Fibroblast of skin of abdomen (primary cell): ENCODE results near the gene FAM13C.
A peak's percentile ranks its signal among the peaks of the same experiment; 100 is the strongest.
"Not testable (repeated sequence)": the region's sequence is repeated elsewhere in the genome, so short reads cannot be mapped to it uniquely, and the experiment has no call there.

ENCODE experiments used
- DNase-seq: peaks from one replicate; pipeline ENCODE4 v3.0.0-alpha.2; 2013

Gene FAM13C

DNA sequence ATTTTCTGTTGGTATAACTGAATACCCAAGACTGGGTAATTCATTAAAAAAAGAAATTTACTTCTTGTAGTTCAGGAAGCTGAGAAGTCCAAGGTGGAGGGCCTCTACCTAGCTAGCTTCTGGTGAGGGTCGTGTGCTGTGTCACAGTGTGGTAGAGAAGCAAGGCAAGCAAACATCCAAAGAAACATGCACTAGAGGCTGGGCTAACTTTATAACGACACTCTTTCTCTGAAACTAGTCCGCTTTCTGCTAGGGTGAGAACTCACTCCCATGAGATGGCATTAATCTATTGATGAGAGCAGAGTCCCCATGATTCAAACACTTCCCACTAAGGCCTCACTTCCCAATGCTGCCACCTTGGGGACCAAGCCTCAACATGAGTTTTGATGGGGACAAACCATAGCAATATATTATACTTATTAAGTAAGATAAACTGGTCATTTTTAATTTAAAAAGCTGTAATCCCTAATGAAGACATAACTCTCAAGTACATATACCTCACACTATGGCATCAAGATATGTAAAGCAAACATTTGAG, 135.1 kb downstream of the FAM13C start:
- DNase-seq, result no peak

DNA sequence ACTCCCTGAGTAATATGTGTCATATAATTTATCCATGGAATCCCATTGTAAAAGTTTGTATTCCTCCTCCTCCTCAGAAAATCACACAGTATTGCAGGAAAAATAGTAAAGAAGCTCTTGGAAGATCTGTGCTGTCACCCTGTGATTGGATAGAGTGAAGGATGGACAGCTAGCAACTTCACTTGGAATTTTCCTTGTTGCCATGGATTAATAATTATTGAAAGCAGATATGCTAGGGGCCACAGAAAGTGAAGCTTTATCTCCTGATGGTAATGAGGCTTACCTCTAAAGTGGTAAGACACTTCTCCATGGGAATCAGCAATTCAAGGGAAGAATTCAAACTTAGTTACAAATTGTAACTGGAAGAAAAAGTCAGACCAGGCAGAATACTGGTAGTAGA, 137.1 kb downstream of the FAM13C start:
- no peak for DNase-seq

DNA sequence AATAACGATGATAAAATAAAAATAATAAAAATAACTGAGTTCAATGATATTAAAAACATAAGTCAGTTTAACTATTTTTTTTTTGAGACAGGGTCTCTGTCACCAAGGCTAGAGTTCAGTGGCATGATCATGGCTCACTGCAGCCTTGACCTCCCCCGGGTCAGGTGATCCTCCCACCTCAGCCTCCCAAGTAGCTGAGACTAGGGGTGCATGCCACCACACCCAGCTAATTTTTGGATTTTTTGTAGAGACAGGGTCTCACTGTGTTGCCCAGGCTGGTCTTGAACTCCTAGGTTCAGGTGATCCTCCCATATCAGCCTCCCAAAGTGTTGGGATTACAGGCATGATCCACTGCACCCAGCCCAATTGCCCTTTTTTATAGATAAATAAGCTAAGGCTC, 138.8 kb downstream of the FAM13C start:
- not testable (repeated sequence) for DNase-seq

DNA sequence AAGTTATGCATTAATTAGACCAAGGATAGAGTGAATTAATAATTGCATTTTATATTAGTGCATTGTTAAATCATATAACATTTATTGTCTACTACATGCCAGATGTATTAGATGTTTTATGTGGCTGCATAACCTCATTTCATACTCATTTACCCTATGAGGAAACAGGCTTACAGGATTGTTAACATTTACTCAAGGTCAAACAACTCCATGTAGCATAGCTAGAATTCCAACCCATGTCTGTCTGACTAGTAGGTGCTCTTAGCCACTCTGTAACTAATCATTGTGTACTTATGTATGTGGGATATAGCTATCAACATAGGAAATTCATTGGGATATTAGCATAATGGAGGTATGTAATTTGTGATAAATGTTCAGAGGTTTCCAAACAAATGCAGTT, 139.6 kb downstream of the FAM13C start:
- peak; percentile 41 for DNase-seq

DNA sequence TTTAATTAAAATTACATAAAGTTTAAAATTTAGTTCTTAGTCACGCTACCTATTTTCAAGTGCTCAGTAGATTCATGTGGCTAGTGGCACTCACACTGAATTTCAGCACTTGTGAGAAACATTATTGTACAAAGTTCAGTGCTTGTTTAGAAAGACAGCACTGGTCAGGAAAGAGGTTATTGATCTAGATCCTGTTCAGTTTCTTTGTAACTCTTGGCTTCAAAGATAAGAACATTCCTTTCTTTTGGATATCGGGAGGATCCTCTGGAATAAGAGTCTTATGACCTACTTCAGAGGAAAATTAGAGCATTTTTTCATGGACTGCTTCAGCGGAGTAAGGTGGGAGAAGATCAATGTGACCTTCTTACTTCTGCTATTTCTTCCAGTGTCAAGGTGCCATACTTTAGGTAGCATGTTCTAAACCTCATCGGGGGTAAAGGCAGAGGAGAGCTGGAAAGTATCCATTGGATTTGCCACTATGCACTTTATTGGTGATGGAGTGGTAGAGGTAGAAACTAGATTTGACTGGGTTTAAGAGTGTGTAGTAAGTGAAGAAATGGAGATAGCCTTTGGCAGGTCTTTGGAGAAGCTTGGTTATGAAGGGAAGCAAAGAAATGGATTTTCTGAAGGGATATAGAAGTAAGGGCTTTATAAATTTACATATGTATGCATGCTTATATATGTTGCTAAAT, 146.0 kb downstream of the FAM13C start:
- no peak for DNase-seq

DNA sequence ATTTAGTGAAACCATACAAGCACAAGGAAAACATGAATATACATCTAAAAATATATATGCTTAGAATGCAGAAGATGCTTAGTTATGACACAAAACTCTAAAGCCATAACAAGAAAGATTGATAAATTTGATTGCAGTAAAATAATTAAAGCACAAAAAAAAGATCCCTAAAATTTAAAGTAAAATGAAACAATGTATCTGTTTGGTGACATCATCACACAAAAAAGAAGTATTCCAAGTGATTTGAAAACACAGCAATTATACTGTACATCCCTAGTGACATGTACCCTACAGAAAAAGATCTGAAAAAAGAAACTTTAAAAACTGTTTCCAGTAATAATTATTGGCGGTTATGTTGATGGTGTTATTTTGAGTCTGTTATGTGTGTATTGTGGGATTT, 148.2 kb downstream of the FAM13C start:
- no peak for DNase-seq

DNA sequence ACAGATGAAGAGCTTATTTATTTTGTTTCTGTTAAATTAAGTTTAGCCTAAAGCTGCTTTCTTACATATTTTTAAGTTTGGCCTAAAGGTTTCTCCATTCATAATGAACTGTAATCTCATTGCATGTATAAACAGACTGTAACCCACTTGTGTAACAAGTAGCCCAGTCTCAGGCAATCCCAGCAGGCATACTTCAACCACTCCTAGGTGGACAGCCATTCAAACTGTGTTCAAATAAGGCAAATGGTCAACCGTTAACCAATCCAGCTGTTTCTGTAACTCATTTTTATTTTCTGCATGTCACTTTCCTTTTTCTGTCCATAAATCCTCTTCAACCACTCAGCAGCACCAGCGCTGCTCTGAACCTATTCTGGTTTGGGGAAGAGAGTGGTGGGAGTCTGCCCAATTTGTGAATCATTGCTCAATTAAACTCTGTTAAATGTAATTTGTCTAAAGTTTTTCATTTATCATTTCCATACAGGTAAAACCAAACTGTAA, 150.0 kb downstream of the FAM13C start:
- DNase-seq, result no peak

DNA sequence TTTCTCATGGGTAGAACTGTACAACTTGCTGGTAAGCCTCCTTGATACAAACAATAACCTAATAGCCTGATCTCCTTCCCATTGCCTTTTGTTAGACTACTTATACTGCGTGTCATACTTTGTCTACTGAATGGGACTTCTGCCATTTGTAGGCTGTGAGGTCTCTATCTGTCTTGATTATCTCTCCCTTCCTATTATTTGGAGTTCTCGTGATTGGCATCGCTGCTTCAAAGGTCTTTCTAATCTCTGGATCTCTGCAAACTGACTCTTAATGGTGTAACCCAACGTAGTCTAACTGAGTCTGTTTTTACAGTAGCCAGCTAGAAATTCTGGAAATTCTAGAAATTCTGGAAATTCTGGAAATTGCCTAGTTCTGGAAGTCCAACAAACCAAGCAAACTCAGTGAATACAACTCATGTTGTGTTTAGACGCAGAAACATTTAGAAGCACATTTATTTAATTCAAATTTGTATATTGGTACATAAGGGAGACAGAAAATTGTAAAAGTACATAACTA, 156.1 kb downstream of the FAM13C start:
- DNase-seq, result no peak
